ENCODE results near the gene ADAM10.

DNA sequence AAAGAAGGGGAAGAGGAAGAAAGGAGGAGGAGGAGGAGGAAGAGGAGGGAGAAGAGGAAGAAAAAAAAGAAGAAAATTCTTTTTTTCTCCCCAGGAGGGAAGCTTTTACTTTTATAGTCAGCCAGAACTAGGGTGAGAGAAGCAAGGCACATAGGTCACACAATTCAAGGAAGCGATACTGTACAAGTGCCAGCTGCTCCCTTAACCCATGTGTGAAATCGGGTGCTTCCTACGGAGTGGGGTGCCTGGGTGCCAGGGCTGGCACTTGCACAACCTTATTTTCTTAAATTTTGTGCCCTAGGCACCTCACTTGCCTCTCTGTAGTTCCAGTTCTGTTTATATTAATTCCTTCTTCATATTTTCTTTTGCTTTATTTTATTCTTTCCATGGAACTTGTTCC lies 167.3 kb downstream of the ADAM10 start:
- TF ChIP-seq, protein P1, sequence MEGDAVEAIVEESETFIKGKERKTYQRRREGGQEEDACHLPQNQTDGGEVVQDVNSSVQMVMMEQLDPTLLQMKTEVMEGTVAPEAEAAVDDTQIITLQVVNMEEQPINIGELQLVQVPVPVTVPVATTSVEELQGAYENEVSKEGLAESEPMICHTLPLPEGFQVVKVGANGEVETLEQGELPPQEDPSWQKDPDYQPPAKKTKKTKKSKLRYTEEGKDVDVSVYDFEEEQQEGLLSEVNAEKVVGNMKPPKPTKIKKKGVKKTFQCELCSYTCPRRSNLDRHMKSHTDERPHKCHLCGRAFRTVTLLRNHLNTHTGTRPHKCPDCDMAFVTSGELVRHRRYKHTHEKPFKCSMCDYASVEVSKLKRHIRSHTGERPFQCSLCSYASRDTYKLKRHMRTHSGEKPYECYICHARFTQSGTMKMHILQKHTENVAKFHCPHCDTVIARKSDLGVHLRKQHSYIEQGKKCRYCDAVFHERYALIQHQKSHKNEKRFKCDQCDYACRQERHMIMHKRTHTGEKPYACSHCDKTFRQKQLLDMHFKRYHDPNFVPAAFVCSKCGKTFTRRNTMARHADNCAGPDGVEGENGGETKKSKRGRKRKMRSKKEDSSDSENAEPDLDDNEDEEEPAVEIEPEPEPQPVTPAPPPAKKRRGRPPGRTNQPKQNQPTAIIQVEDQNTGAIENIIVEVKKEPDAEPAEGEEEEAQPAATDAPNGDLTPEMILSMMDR (IDR thresholded peaks at IDR 0.05; ENCODE audit: low read length) = no peak
- TF ChIP-seq EZH2 (IDR thresholded peaks at IDR 0.05; ENCODE audit: borderline replicate concordance, low read length) = no peak

Data from OCI-LY1 (cell line).